HepG2 (cell line): ENCODE data around the gene ISY1. TPM values are rescaled to one million over a fixed set of nuclear protein-coding genes. Genes with fewer than 3 reads are reported as not detected.

Experiments
- EZH2 ChIP-seq: conservative IDR thresholded peaks from 2 replicates; pipeline ENCODE4 v1.6.1; 2012; ENCODE audit warnings: mild to moderate bottlenecking, low read depth, low read length, moderate library complexity
- FOXA3 ChIP-seq: IDR thresholded peaks from 2 replicates; pipeline ENCODE4 v1.6.1; 2016; ENCODE audit warnings: missing genetic modification reagents, missing compliant biosample characterization
- MIXL1 ChIP-seq: IDR thresholded peaks from 2 replicates; pipeline ENCODE4 v1.6.1; 2016
- NCOR1 ChIP-seq: fragments of 200-600 bp; sonication (generic); IDR thresholded peaks from 2 replicates; pipeline ENCODE4 v1.7.0; 2017; ENCODE audit warnings: antibody characterized with exemption, low read length, borderline replicate concordance
- RBFOX2 ChIP-seq: fragments of 200-400 bp; formaldehyde crosslinking; IDR thresholded peaks from 2 replicates; pipeline ENCODE4 v1.6.1; 2017; ENCODE audit warnings: low read depth, mild to moderate bottlenecking, low read length
- SNAPC2 ChIP-seq: sonication (generic); formaldehyde crosslinking; IDR thresholded peaks from 2 replicates; pipeline ENCODE4 v1.8.1; 2022; ENCODE audit warnings: mild to moderate bottlenecking, missing genetic modification reagents
- SP4 ChIP-seq: sonication (generic); formaldehyde crosslinking; IDR thresholded peaks from 2 replicates; pipeline ENCODE4 v1.8.1; 2023; ENCODE audit warnings: mild to moderate bottlenecking, missing genetic modification reagents
- SRSF1 ChIP-seq: fragments of 200-400 bp; formaldehyde crosslinking; optimal IDR thresholded peaks from 2 replicates; pipeline ENCODE3; 2017; ENCODE audit warnings: mild to moderate bottlenecking, low read depth, low read length, moderate library complexity
- ZNF274 ChIP-seq: sonication (generic); formaldehyde crosslinking; IDR thresholded peaks from 2 replicates; pipeline ENCODE4 v1.5.1; 2020; ENCODE audit warnings: mild to moderate bottlenecking, missing genetic modification reagents
- ZNF776 ChIP-seq: sonication (generic); formaldehyde crosslinking; IDR thresholded peaks from 2 replicates; pipeline ENCODE4 v1.4.0; 2020; ENCODE audit warnings: mild to moderate bottlenecking, missing genetic modification reagents
- ZNF879 ChIP-seq: sonication (generic); formaldehyde crosslinking; IDR thresholded peaks from 2 replicates; pipeline ENCODE4 v1.8.1; 2023; ENCODE audit warnings: missing genetic modification reagents
- polyA plus RNA-seq, 8 experiments: library from polyadenylated mRNA; depleted of rRNA in 3 of 8; stranded (reverse) in 7 of 8; unstranded in 1 of 8; fragments of >200 nt; fragmentation: Illumina TruSeq in 4 of 8; extraction: Trizol in 4 of 8; gene quantifications; 2 replicates each; pipeline versions ENCODE4 v1.2.1 to v1.2.3, GENCODE V29; 2011 to 2016; ENCODE audit warnings: low read depth in 4 of 8, missing spikeins in 1 of 8, mixed read lengths in 1 of 8; ENCODE audit not compliant: insufficient read depth in 1 of 8
- total RNA-seq, 5 experiments: library from RNA; depleted of rRNA; stranded (reverse); fragments of >200 nt; fragmentation: Illumina TruSeq; extraction: Trizol; gene quantifications; 2 replicates each; pipeline ENCODE4 v1.2.3, GENCODE V29; 2016; ENCODE audit warnings: low read depth in 1 of 5
- TF ChIP-seq, protein P1 (sequence below): sonication (generic); formaldehyde crosslinking; IDR thresholded peaks from 2 replicates; pipeline ENCODE4 v1.8.1; 2023; ENCODE audit warnings: mild to moderate bottlenecking, moderate library complexity, missing genetic modification reagents
- TF ChIP-seq, protein P2 (sequence below): sonication (generic); formaldehyde crosslinking; IDR thresholded peaks from 2 replicates; pipeline ENCODE4 v1.5.0; 2020; ENCODE audit warnings: missing genetic modification reagents
- TF ChIP-seq, protein P3 (sequence below): sonication (generic); formaldehyde crosslinking; IDR thresholded peaks from 2 replicates; pipeline ENCODE4 v1.4.0; 2020; ENCODE audit warnings: missing genetic modification reagents, low read depth, mild to moderate bottlenecking, borderline replicate concordance
- TF ChIP-seq, protein P4 (sequence below): IDR thresholded peaks from 2 replicates; pipeline ENCODE4 v1.6.1; 2012; ENCODE audit warnings: low read depth, low read length, improper control_type of control experiment
- TF ChIP-seq, protein P5 (sequence below): sonication (generic); formaldehyde crosslinking; IDR thresholded peaks from 2 replicates; pipeline ENCODE4 v1.5.0; 2020; ENCODE audit warnings: mild to moderate bottlenecking, missing genetic modification reagents, moderate library complexity
- TF ChIP-seq, protein P6 (sequence below): sonication (generic); formaldehyde crosslinking; IDR thresholded peaks from 2 replicates; pipeline ENCODE4 v1.4.0; 2020; ENCODE audit warnings: missing genetic modification reagents, borderline replicate concordance
- TF ChIP-seq, protein P7 (sequence below): IDR thresholded peaks from 2 replicates; pipeline ENCODE4 v1.6.1; 2016

Gene ISY1
- total and polyA plus RNA-seq, 2 of the 13 experiments (the other 11 are each of a cell fraction or from before 2014, with no cell fraction given), result 21.0 to 39.1 TPM

DNA sequence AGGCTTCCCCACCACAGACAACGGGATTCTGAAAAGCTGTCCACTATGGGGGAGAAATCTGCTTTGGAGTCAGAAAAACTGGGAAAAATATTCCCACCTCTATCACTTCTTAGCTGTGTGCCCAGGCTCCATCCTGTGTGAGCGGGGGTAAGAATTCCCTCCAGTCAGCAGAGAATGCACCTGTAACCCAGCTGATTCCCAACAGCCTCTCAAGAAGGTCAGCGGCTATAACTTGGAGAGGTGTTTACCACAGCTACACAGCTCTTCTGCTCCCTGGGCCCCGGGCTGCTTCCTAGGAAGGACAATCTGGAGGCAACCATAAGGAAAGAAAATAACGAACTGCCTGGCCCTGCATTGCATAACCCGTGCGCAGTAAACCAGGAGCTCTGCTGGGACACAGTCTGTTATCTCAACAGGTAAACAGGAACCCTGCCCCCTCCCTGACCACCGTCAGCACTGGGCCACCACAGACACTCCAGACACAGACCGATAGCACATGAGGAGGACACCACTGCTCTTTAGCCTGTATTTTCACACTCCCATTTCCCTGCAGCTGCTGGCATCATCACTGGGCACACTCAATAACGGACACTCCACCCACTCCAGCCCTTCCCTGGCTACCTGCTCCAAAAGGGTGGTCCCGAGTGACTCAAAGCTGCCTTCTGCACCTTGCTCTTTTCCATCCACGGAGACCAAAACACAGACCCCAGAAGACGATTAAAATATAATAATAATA, 41.3 kb downstream of the ISY1 start (continued):
- TF ChIP-seq, protein P1, sequence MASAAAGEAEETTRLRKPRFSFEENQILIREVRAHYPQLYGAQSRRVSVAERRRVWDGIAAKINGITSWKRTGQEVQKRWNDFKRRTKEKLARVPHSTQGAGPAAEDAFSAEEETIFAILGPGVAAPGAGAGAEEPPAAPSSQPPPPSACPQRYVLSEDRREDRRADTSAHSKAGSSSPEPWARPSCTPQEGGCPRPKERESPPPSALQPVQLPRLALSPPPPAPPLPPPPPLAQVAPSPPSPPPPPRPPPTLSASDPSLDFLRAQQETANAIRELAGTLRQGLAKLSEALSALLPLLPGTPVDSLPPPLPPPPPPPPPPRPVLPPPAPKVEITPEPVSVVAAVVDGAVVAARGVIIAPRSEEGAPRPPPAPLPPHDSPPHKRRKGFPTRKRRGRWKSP (CRISPR knock-in tag), result peak; percentile 88
- TF ChIP-seq ZNF274 (0 out of 2 replicates have a peak, but pooled peaks have one; percentile 24), SNAPC2 (CRISPR knock-in tag) (no peak), MIXL1 (CRISPR knock-in tag) (peak; percentile 90), SP4 (peak; percentile 59; the same call in 1 of the 2 replicates), ZNF776 (CRISPR knock-in tag) (no peak), SRSF1 (no peak), NCOR1 (no peak; the same call in 1 of the 2 replicates), EZH2 (no peak), RBFOX2 (no peak), ZNF879 (CRISPR knock-in tag) (no peak), FOXA3 (CRISPR knock-in tag) (peak; percentile 96)
- TF ChIP-seq, protein P2, sequence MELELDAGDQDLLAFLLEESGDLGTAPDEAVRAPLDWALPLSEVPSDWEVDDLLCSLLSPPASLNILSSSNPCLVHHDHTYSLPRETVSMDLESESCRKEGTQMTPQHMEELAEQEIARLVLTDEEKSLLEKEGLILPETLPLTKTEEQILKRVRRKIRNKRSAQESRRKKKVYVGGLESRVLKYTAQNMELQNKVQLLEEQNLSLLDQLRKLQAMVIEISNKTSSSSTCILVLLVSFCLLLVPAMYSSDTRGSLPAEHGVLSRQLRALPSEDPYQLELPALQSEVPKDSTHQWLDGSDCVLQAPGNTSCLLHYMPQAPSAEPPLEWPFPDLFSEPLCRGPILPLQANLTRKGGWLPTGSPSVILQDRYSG (CRISPR knock-in tag), result no peak
- TF ChIP-seq, protein P3, sequence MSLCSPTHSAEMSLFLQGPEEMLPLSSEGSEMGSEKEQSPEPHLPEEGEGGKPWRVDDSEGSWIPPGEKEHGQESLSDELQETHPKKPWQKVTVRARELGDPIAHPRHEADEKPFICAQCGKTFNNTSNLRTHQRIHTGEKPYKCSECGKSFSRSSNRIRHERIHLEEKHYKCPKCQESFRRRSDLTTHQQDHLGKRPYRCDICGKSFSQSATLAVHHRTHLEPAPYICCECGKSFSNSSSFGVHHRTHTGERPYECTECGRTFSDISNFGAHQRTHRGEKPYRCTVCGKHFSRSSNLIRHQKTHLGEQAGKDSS (CRISPR knock-in tag), result peak; percentile 78
- TF ChIP-seq, protein P4, sequence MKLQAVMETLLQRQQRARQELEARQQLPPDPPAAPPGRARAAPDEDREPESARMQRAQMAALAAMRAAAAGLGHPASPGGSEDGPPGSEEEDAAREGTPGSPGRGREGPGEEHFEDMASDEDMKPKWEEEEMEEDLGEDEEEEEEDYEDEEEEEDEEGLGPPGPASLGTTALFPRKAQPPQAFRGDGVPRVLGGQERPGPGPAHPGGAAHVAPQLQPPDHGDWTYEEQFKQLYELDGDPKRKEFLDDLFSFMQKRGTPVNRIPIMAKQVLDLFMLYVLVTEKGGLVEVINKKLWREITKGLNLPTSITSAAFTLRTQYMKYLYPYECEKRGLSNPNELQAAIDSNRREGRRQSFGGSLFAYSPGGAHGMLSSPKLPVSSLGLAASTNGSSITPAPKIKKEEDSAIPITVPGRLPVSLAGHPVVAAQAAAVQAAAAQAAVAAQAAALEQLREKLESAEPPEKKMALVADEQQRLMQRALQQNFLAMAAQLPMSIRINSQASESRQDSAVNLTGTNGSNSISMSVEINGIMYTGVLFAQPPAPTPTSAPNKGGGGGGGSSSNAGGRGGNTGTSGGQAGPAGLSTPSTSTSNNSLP, result no peak
- TF ChIP-seq, protein P5, sequence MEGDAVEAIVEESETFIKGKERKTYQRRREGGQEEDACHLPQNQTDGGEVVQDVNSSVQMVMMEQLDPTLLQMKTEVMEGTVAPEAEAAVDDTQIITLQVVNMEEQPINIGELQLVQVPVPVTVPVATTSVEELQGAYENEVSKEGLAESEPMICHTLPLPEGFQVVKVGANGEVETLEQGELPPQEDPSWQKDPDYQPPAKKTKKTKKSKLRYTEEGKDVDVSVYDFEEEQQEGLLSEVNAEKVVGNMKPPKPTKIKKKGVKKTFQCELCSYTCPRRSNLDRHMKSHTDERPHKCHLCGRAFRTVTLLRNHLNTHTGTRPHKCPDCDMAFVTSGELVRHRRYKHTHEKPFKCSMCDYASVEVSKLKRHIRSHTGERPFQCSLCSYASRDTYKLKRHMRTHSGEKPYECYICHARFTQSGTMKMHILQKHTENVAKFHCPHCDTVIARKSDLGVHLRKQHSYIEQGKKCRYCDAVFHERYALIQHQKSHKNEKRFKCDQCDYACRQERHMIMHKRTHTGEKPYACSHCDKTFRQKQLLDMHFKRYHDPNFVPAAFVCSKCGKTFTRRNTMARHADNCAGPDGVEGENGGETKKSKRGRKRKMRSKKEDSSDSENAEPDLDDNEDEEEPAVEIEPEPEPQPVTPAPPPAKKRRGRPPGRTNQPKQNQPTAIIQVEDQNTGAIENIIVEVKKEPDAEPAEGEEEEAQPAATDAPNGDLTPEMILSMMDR (CRISPR knock-in tag), result peak; percentile 21; the same call in 1 of the 2 replicates
- TF ChIP-seq, protein P6, sequence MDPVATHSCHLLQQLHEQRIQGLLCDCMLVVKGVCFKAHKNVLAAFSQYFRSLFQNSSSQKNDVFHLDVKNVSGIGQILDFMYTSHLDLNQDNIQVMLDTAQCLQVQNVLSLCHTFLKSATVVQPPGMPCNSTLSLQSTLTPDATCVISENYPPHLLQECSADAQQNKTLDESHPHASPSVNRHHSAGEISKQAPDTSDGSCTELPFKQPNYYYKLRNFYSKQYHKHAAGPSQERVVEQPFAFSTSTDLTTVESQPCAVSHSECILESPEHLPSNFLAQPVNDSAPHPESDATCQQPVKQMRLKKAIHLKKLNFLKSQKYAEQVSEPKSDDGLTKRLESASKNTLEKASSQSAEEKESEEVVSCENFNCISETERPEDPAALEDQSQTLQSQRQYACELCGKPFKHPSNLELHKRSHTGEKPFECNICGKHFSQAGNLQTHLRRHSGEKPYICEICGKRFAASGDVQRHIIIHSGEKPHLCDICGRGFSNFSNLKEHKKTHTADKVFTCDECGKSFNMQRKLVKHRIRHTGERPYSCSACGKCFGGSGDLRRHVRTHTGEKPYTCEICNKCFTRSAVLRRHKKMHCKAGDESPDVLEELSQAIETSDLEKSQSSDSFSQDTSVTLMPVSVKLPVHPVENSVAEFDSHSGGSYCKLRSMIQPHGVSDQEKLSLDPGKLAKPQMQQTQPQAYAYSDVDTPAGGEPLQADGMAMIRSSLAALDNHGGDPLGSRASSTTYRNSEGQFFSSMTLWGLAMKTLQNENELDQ (CRISPR knock-in tag), result 0 out of 2 replicates have a peak, but pooled peaks have one; percentile 30
- TF ChIP-seq, protein P7, sequence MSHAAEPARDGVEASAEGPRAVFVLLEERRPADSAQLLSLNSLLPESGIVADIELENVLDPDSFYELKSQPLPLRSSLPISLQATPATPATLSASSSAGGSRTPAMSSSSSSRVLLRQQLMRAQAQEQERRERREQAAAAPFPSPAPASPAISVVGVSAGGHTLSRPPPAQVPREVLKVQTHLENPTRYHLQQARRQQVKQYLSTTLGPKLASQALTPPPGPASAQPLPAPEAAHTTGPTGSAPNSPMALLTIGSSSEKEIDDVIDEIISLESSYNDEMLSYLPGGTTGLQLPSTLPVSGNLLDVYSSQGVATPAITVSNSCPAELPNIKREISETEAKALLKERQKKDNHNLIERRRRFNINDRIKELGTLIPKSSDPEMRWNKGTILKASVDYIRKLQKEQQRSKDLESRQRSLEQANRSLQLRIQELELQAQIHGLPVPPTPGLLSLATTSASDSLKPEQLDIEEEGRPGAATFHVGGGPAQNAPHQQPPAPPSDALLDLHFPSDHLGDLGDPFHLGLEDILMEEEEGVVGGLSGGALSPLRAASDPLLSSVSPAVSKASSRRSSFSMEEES (CRISPR knock-in tag), result peak; percentile 74
